ENCODE results near the gene MSRB2. TPM values are rescaled to one million over a fixed set of nuclear protein-coding genes. Genes with fewer than 3 reads are reported as not detected.

MSRB2 gene
- total and polyA plus RNA-seq, 2 donors (not counting 1 experiment from before 2014, with no cell fraction given), result 1.5 to 3.0 TPM

GRCh38 chr10:23120001-23120934, 24.9 kb downstream of the MSRB2 start:
- Histone ChIP-seq H3K4me2 (replicated peaks; ENCODE audit: low read depth, low read length, poor library complexity, severe bottlenecking) (no peak overlapping the region), H3K4me3 (ENCODE audit: control extremely low read depth in 1 of 5, extremely low read depth in 1 of 5, insufficient read depth in 1 of 5, low read depth in 2 of 5, low read length in 4 of 5) (no peak overlapping the region), H3K36me3 (replicated peaks in 1 of 2; ENCODE audit: control extremely low read depth in 1 of 2, control insufficient read depth in 1 of 2, extremely low read depth in 1 of 2, insufficient read depth in 2 of 2, low read length in 1 of 2) (peaks cover 0 to 2% of the 10 kb centered on the region in 2 experiments), H3K9me3 (ENCODE audit: control extremely low read depth in 1 of 3, control insufficient read depth in 2 of 3, insufficient read depth in 1 of 3, low read length in 2 of 3) (no peaks in the 10 kb centered on the region), H3K27me3 (replicated peaks in 1 of 4; ENCODE audit: control extremely low read depth in 1 of 4, control insufficient read depth in 3 of 4, insufficient read depth in 4 of 4, low read length in 3 of 4) (no peaks in the 10 kb centered on the region), H2AFZ (ENCODE audit: insufficient read depth, low read depth, low read length, poor library complexity, severe bottlenecking) (no peak overlapping the region), H3K79me2 (ENCODE audit: control insufficient read depth, insufficient read depth, low read length) (no peaks in the 10 kb centered on the region), H3K27ac (ENCODE audit: low read length in 2 of 2) (no peak overlapping the region), H3K4me1 (ENCODE audit: control insufficient read depth in 2 of 2, insufficient read depth in 2 of 2, low read length in 2 of 2) (no peaks in the 10 kb centered on the region), H4K20me1 (ENCODE audit: control insufficient read depth, insufficient read depth, low read length, poor library complexity, severe bottlenecking) (no peaks in the 10 kb centered on the region), H3K9ac (ENCODE audit: low read length) (no peak overlapping the region)
- Mint-ChIP-seq H3K27me3 (no peaks in the 10 kb centered on the region), H3K4me3 (no peak overlapping the region), H3K9me3 (ENCODE audit: insufficient read depth) (no peaks in the 10 kb centered on the region), H3K4me1 (no peaks in the 10 kb centered on the region), H3K27ac (no peak overlapping the region)
- WGBS (ENCODE audit: insufficient coverage), result 98% methylated on average over 8 of the region's 11 CpGs
- no peak for TF ChIP-seq CTCF (IDR thresholded peaks at IDR 0.05)
- TF ChIP-seq EZH2 (IDR thresholded peaks at IDR 0.05; ENCODE audit: borderline replicate concordance, insufficient read depth, low read depth, low read length, poor library complexity, severe bottlenecking), result no peak
- CTCF ChIA-PET, result no interaction called here
- DNase-seq (no peak), ATAC-seq (ENCODE audit: low read depth) (no peak)
- POLR2A ChIA-PET, result no interaction called here
- intact Hi-C loops (cut with micrococcal nuclease), result no loop called here

GRCh38 chr10:23121135-23121534, 25.8 kb downstream of the MSRB2 start:
- Histone ChIP-seq H3K4me3 (ENCODE audit: control extremely low read depth in 1 of 5, extremely low read depth in 1 of 5, insufficient read depth in 1 of 5, low read depth in 2 of 5, low read length in 4 of 5) (no peak overlapping the region), H3K9me3 (ENCODE audit: control extremely low read depth in 1 of 3, control insufficient read depth in 2 of 3, insufficient read depth in 1 of 3, low read length in 2 of 3) (no peaks in the 10 kb centered on the region), H3K27me3 (replicated peaks in 1 of 4; ENCODE audit: control extremely low read depth in 1 of 4, control insufficient read depth in 3 of 4, insufficient read depth in 4 of 4, low read length in 3 of 4) (no peaks in the 10 kb centered on the region), H3K4me2 (replicated peaks; ENCODE audit: low read depth, low read length, poor library complexity, severe bottlenecking) (no peak overlapping the region), H3K36me3 (replicated peaks in 1 of 2; ENCODE audit: control extremely low read depth in 1 of 2, control insufficient read depth in 1 of 2, extremely low read depth in 1 of 2, insufficient read depth in 2 of 2, low read length in 1 of 2) (peaks cover 0 to 2% of the 10 kb centered on the region in 2 experiments), H3K9ac (ENCODE audit: low read length) (no peak overlapping the region), H3K79me2 (ENCODE audit: control insufficient read depth, insufficient read depth, low read length) (no peaks in the 10 kb centered on the region), H3K4me1 (ENCODE audit: control insufficient read depth in 2 of 2, insufficient read depth in 2 of 2, low read length in 2 of 2) (no peaks in the 10 kb centered on the region), H2AFZ (ENCODE audit: insufficient read depth, low read depth, low read length, poor library complexity, severe bottlenecking) (no peak overlapping the region), H4K20me1 (ENCODE audit: control insufficient read depth, insufficient read depth, low read length, poor library complexity, severe bottlenecking) (no peaks in the 10 kb centered on the region), H3K27ac (ENCODE audit: low read length in 2 of 2) (no peak overlapping the region)
- Mint-ChIP-seq H3K9me3 (ENCODE audit: insufficient read depth) (no peaks in the 10 kb centered on the region), H3K4me3 (no peak overlapping the region), H3K27ac (no peak overlapping the region), H3K4me1 (no peaks in the 10 kb centered on the region), H3K27me3 (no peaks in the 10 kb centered on the region)
- DNase-seq (no peak), ATAC-seq (ENCODE audit: low read depth) (no peak)
- ChIA-PET POLR2A (no interaction called here), CTCF (no interaction called here)
- intact Hi-C loops (cut with micrococcal nuclease), result no loop called here
- TF ChIP-seq CTCF (IDR thresholded peaks at IDR 0.05) (no peak), EZH2 (IDR thresholded peaks at IDR 0.05; ENCODE audit: borderline replicate concordance, insufficient read depth, low read depth, low read length, poor library complexity, severe bottlenecking) (no peak)
- 100% methylated on average over 2 of the region's 5 CpGs for WGBS (ENCODE audit: insufficient coverage)
